ENCODE data around the gene TTC34. TPM values are rescaled to one million over a fixed set of nuclear protein-coding genes. Genes with fewer than 3 reads are reported as not detected.

Gene TTC34
- polyA plus RNA-seq, 1 donor (not counting 4 experiments of a cell fraction or from before 2014, with no cell fraction given): 0.04 TPM

- Histone ChIP-seq H3K4me2 (ENCODE audit: control insufficient read depth, extremely low read depth, insufficient read depth, low read depth, low read length) (peak overlapping the region; percentile 90), H3K9me1 (ENCODE audit: control insufficient read depth, extremely low read depth, insufficient read depth, low read length) (no peaks in the 10 kb centered on the region), H3K79me2 (ENCODE audit: control insufficient read depth, insufficient read depth, low read length) (no peaks in the 10 kb centered on the region), H2AFZ (ENCODE audit: control insufficient read depth, low read length) (no peak overlapping the region), H3K27me3 (ENCODE audit: control insufficient read depth, extremely low read depth, insufficient read depth, low read length) (no peaks in the 10 kb centered on the region), H3K9me3 (ENCODE audit: control insufficient read depth, low read depth, low read length) (no peaks in the 10 kb centered on the region), H3K4me1 (ENCODE audit: control insufficient read depth, extremely low read depth, insufficient read depth, low read length) (no peaks in the 10 kb centered on the region), H3K27ac (ENCODE audit: control insufficient read depth, insufficient read depth, low read length) (no peak overlapping the region), H3K4me3 (ENCODE audit: control insufficient read depth in 2 of 3, extremely low read depth in 1 of 3, insufficient read depth in 2 of 3, low read depth in 1 of 3, low read length in 3 of 3) (peak overlapping the region; percentile 72 to 96 (median 82)), H3K36me3 (ENCODE audit: control insufficient read depth in 2 of 2, extremely low read depth in 1 of 2, insufficient read depth in 2 of 2, low read length in 2 of 2) (no peaks in the 10 kb centered on the region), H3K9ac (ENCODE audit: control insufficient read depth, extremely low read depth, insufficient read depth, low read length) (no peak overlapping the region), H4K20me1 (ENCODE audit: control insufficient read depth, extremely low read depth, insufficient read depth, low read length) (no peaks in the 10 kb centered on the region)
- DNase-seq (ENCODE audit: low read depth, low spot score) (no peak), FAIRE-seq (no peak)
- dilution Hi-C loops (cut with MboI; ENCODE audit: extremely low pct_ligation_motif_present, low sequenced_read_pairs): no loop called here
- TF ChIP-seq, protein P1, sequence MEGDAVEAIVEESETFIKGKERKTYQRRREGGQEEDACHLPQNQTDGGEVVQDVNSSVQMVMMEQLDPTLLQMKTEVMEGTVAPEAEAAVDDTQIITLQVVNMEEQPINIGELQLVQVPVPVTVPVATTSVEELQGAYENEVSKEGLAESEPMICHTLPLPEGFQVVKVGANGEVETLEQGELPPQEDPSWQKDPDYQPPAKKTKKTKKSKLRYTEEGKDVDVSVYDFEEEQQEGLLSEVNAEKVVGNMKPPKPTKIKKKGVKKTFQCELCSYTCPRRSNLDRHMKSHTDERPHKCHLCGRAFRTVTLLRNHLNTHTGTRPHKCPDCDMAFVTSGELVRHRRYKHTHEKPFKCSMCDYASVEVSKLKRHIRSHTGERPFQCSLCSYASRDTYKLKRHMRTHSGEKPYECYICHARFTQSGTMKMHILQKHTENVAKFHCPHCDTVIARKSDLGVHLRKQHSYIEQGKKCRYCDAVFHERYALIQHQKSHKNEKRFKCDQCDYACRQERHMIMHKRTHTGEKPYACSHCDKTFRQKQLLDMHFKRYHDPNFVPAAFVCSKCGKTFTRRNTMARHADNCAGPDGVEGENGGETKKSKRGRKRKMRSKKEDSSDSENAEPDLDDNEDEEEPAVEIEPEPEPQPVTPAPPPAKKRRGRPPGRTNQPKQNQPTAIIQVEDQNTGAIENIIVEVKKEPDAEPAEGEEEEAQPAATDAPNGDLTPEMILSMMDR (optimal IDR thresholded peaks at IDR 0.05 in 1 of 3, IDR thresholded peaks at IDR 0.05 in 1 of 3, conservative IDR thresholded peaks at IDR 0.05 in 1 of 3; ENCODE audit: extremely low read depth in 1 of 3, insufficient read depth in 2 of 3, low read length in 3 of 3): no peak
- no peak for TF ChIP-seq EZH2 (IDR thresholded peaks at IDR 0.05; ENCODE audit: low read length)
Observed at GRCh38 chr1:2643414-2644077, 157.9 kb downstream of the TTC34 start.

DNA sequence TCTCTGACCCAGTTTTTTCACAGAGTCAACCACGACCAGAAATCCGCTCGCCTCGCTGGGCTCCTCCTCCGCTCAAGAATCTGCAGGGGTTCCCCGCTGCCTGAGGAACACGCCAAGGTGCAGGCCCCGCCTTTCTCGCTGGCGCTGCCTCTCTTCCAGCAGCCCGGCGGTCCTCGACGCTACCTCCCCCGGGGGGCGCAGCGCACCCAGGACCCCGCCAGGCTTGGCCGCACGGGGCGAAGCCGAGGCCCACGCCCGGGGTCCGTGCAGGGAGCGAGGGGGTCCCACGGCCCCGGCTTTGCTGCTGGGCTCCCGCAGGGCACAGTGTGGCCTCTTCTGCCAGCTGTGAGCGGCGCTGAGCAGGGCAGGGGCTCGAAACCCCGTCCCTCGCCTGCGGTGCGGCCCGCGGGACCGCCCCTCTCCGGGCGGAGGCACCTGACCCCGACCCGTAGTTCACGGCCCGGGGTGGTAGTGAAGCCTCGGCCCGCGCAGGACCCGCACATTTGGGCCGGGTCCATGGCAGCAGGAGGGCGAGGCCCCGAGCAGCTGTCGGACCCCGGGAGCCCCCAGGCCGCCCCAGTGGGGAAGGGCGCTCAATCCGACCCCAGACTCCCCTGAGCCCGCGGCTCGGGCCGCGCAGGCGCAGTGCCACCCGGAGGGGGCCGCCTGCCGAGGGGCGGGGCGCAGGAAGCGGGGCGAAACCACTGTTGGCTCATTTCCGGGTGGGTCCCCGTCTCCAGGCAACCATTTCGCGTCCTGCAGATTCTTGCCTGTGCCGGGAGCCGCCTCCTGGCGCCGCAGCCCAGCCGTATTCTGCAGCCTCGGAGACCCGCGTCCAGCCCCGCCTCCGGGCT lies 158.7 kb downstream of the TTC34 start:
- DNase-seq (ENCODE audit: low read depth, low spot score) (peak; percentile 26), FAIRE-seq (no peak)
- no peaks in the 10 kb centered on the region for H3K9me1 ChIP-seq (ENCODE audit: control insufficient read depth, extremely low read depth, insufficient read depth, low read length)
- no peaks in the 10 kb centered on the region for H3K4me1 ChIP-seq (ENCODE audit: control insufficient read depth, extremely low read depth, insufficient read depth, low read length)
- H3K9me3 ChIP-seq (ENCODE audit: control insufficient read depth, low read depth, low read length): peaks cover 2% of the 10 kb centered on the region
- H3K79me2 ChIP-seq (ENCODE audit: control insufficient read depth, insufficient read depth, low read length): no peaks in the 10 kb centered on the region
- H3K36me3 ChIP-seq (ENCODE audit: control insufficient read depth in 2 of 2, extremely low read depth in 1 of 2, insufficient read depth in 2 of 2, low read length in 2 of 2): no peaks in the 10 kb centered on the region
- H3K27ac ChIP-seq (ENCODE audit: control insufficient read depth, insufficient read depth, low read length): peak overlapping the region; percentile 49
- peak overlapping the region; percentile 90 for H3K4me2 ChIP-seq (ENCODE audit: control insufficient read depth, extremely low read depth, insufficient read depth, low read depth, low read length)
- H3K27me3 ChIP-seq (ENCODE audit: control insufficient read depth, extremely low read depth, insufficient read depth, low read length): no peaks in the 10 kb centered on the region
- H2AFZ ChIP-seq (ENCODE audit: control insufficient read depth, low read length): peak overlapping the region; percentile 85
- peak overlapping the region; percentile 72 to 96 (median 82) for H3K4me3 ChIP-seq (ENCODE audit: control insufficient read depth in 2 of 3, extremely low read depth in 1 of 3, insufficient read depth in 2 of 3, low read depth in 1 of 3, low read length in 3 of 3)
- peak overlapping the region; percentile 81 for H3K9ac ChIP-seq (ENCODE audit: control insufficient read depth, extremely low read depth, insufficient read depth, low read length)
- no peaks in the 10 kb centered on the region for H4K20me1 ChIP-seq (ENCODE audit: control insufficient read depth, extremely low read depth, insufficient read depth, low read length)
- dilution Hi-C loops (cut with MboI; ENCODE audit: extremely low pct_ligation_motif_present, low sequenced_read_pairs): no loop called here
- TF ChIP-seq, protein P1 (optimal IDR thresholded peaks at IDR 0.05 in 1 of 3, IDR thresholded peaks at IDR 0.05 in 1 of 3, conservative IDR thresholded peaks at IDR 0.05 in 1 of 3; ENCODE audit: extremely low read depth in 1 of 3, insufficient read depth in 2 of 3, low read length in 3 of 3): peak in 1 of 3 experiments; percentile 11
- TF ChIP-seq EZH2 (IDR thresholded peaks at IDR 0.05; ENCODE audit: low read length): no peak
